ENCODE data around the gene UBAP1. TPM values are rescaled to one million over a fixed set of nuclear protein-coding genes. Genes with fewer than 3 reads are reported as not detected.

UBAP1 gene
- total RNA-seq (2022; extraction: Qiagen RNA extraction), result 38.7 to 47.6 TPM (median 42.6 TPM) in 5 replicates

DNA sequence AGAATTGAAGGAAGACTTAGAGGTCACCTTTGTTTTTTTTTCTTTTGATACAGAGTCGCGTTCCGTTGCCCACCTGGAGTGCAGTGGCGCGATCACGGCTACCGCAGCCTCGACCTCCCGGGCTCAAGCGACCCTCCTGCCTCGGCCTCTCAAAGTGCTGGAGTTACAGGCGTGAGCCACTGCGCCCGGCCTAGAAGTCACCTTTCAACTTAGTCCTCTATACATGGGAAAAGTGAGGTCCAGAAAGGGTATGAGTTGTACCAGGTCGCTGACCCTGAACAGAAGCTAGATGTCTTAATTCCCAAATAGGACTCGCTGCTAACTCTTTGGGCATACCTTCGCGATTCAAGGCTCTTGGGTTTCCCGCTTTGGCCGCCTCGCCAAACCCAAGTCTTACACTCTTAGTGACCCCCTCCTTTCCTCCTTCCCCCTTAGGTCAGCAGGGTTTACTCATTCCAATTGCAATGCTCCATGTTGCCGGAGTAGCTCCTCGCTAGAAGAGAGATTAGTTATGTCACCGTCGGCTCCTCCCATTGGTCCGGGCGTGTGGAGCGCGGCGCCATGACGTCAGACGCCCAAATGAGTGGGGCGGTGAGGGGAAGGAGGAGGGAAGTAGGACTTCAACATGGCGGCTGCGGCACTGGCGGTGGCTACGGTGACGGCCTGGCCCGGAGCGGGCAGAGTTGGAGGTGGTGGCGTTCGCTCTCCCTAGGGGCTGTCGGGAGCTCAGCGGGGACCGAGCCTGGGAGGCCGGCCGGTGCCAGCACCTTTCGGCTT lies at the start of gene UBAP1:
Gene UBAP1, plus strand, starts transcription at position 608 of the 777 bp plus-strand sequence. CDS start 41,872 bp downstream, outside the sequence.

Other genes with a start within 250 kb of the UBAP1 start
- 36.8 to 44.0 TPM (median 42.0 TPM) in 5 replicates for gene UBAP2, start 130.2 kb upstream of the UBAP1 start, total RNA-seq (2022; extraction: Qiagen RNA extraction)
- 33.1 to 40.7 TPM (median 38.2 TPM) in 5 replicates for gene DCAF12, start 52.3 kb upstream of the UBAP1 start, total RNA-seq (2022; extraction: Qiagen RNA extraction)
- gene KIF24, start 150.2 kb downstream of the UBAP1 start, total RNA-seq (2022; extraction: Qiagen RNA extraction), result 3.0 to 3.7 TPM (median 3.3 TPM) in 5 replicates
- gene NUDT2, start 150.5 kb downstream of the UBAP1 start, total RNA-seq (2022; extraction: Qiagen RNA extraction), result 22.9 to 25.1 TPM (median 23.8 TPM) in 5 replicates
- gene MYORG, start 197.9 kb downstream of the UBAP1 start, total RNA-seq (2022; extraction: Qiagen RNA extraction), result 3.1 to 5.1 TPM (median 4.5 TPM) in 5 replicates

Data from A549 treated with CORT108297 at 1 μM for 4 hours (cell line).